Tibial nerve (tissue), 3 donors: Measurements from ENCODE around the gene ECHS1.

ENCODE experiments used
- CTCF ChIP-seq, 5 experiments: fragments of 200-600 bp in 3 of 5; fragments of 450-650 bp in 2 of 5; sonication (generic) in 3 of 5; IDR thresholded peaks; one replicate each; pipeline ENCODE4 v1.5.1; 2016 to 2019; ENCODE audit warnings: antibody characterized with exemption in 5 of 5, mild to moderate bottlenecking in 3 of 5, moderate library complexity in 2 of 5
- POLR2A ChIP-seq, 2 donors: fragments of 450-650 bp; IDR thresholded peaks; one replicate each; pipeline ENCODE4 v1.6.1; 2017; ENCODE audit warnings: antibody characterized with exemption in 2 of 2, mild to moderate bottlenecking in 2 of 2, moderate library complexity in 2 of 2

GRCh38 chr10:133339708-133340380, 33.3 kb downstream of the ECHS1 start:
- TF ChIP-seq CTCF (IDR thresholded peaks at IDR 0.05) (no peak), POLR2A (IDR thresholded peaks at IDR 0.05) (no peak)
